CD4-positive, alpha-beta T cell (primary cell): ENCODE results near the gene DNAAF8. TPM values are rescaled to one million over a fixed set of nuclear protein-coding genes. Genes with fewer than 3 reads are reported as not detected.

Experiments
- ATAC-seq: fragments of 200-7000 bp; cut with Tn5 transposase; one replicate; pipeline ENCODE4 v1.10.0; 2022; ENCODE audit warnings: mild to moderate bottlenecking; ENCODE audit not compliant: poor library complexity
- CTCF ChIA-PET: fragments of 350-600 bp; sonication (Branson Sonifier 250); formaldehyde crosslinking; loops from one replicate; lab custom pipeline; 2021; ENCODE audit warnings: antibody characterized with exemption, inconsistent platforms; lab: Charles Lee
- POLR2A ChIA-PET: fragments of 350-600 bp; sonication (Branson Sonifier 250); formaldehyde crosslinking; loops from one replicate; lab custom pipeline; 2021; ENCODE audit warnings: antibody characterized with exemption, inconsistent platforms; lab: Charles Lee
- DNase-seq, 14 experiments: peaks; one replicate each; pipeline ENCODE4 v3.0.0-alpha.2; 2013 to 2020; ENCODE audit warnings: mixed read lengths in 2 of 14
- H3K27ac ChIP-seq, 2 donors: one replicate each; pipeline versions ENCODE4 v1.5.1 to v1.7.0; 2013; ENCODE audit warnings: low read length in 2 of 2, low read depth in 1 of 2, mild to moderate bottlenecking in 1 of 2
- H3K27me3 ChIP-seq, 2 experiments: 1 replicate in 1 of 2; 2 replicates in 1 of 2; pipeline versions ENCODE4 v1.6.1 to v1.7.0; 2013; ENCODE audit warnings: low read length in 2 of 2, control low read depth in 1 of 2, mild to moderate bottlenecking in 1 of 2, moderate library complexity in 1 of 2; ENCODE audit not compliant: insufficient read depth in 2 of 2, control insufficient read depth in 1 of 2
- H3K36me3 ChIP-seq: one replicate; pipeline ENCODE4 v1.6.1; 2013; ENCODE audit warnings: low read length, control low read depth; ENCODE audit not compliant: insufficient read depth
- H3K4me1 ChIP-seq: one replicate; pipeline ENCODE4 v1.6.1; 2013; ENCODE audit warnings: low read length, control low read depth; ENCODE audit not compliant: insufficient read depth
- H3K4me3 ChIP-seq: one replicate; pipeline ENCODE4 v1.5.1; 2013; ENCODE audit warnings: mild to moderate bottlenecking, low read length, moderate library complexity
- H3K9me3 ChIP-seq, 2 experiments: 1 replicate in 1 of 2; 2 replicates in 1 of 2; pipeline versions ENCODE4 v1.6.1 to v1.7.0; 2013; ENCODE audit warnings: low read length in 2 of 2, mild to moderate bottlenecking in 2 of 2, control low read depth in 1 of 2, moderate library complexity in 1 of 2; ENCODE audit not compliant: control insufficient read depth in 1 of 2, insufficient read depth in 1 of 2
- H3K27ac Mint-ChIP-seq: one replicate; pipeline ENCODE4 v1.8.0; 2020; ENCODE audit warnings: mixed read lengths
- H3K27me3 Mint-ChIP-seq: one replicate; pipeline ENCODE4 v1.8.0; 2021; ENCODE audit warnings: mixed read lengths
- H3K36me3 Mint-ChIP-seq: one replicate; pipeline ENCODE4 v1.8.0; 2021; ENCODE audit warnings: low read depth, mixed read lengths
- H3K4me1 Mint-ChIP-seq: one replicate; pipeline ENCODE4 v1.8.0; 2021; ENCODE audit warnings: low read depth, mixed read lengths
- H3K4me3 Mint-ChIP-seq: one replicate; pipeline ENCODE4 v1.8.0; 2020; ENCODE audit warnings: mild to moderate bottlenecking, mixed read lengths
- H3K9me3 Mint-ChIP-seq: one replicate; pipeline ENCODE4 v1.8.0; 2020; ENCODE audit warnings: mixed read lengths
- intact Hi-C, 2 experiments: fragments of 100-400 bp; cut with DNase I in 1 of 2; cut with micrococcal nuclease in 1 of 2; formaldehyde crosslinking; loops; one replicate each; pipeline versions ENCODE4 v1.15.1 to v1.9.0; 2023 to 2025; cut with DNase I, micrococcal nuclease
- total RNA-seq, 174 experiments: library from RNA in 2 of 174; stranded (reverse) in 2 of 174; gene quantifications; one replicate each; pipeline ENCODE4 v1.2.3 and lab custom pipeline; 2021 to 2026
- TF ChIP-seq, protein P1 (sequence below): fragments of 200-600 bp; IDR thresholded peaks from one replicate; pipeline ENCODE4 v1.8.0; 2022; ENCODE audit warnings: antibody characterized with exemption, mild to moderate bottlenecking

Gene DNAAF8
- total RNA-seq, 2 experiments from 2014 or later = 0.25 TPM; not detected in 1

DNA sequence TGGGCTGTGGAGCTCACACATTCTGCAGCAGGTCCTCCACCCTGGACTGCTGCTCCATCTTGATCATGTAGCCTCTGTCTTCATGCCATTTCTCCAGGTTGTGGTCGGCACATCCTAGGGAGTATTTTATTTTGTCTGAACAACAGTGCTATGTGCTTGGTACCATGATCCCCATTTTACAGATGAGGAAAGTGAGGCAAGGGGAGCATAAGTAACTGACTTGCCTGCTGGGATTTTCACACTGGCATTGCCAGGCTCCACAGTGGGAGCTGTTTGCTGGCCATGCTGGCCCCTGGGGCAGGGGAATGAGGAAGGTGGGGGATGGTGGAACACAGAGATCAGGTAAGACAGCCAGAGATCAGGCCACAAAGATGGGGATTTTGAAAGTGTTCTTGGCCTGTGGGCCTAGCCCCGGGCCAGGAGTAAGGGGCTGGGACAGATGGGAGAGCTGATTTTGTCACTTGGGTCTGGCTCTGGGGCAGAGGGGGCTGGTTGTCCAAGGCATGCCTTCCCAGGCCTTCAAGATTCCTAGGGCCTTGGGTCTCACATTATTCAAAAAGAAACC is 41.9 kb downstream of the DNAAF8 start:
- Mint-ChIP-seq H3K9me3 (no peaks in the 10 kb centered on the region), H3K36me3 (no peaks in the 10 kb centered on the region), H3K27me3 (no peaks in the 10 kb centered on the region), H3K27ac (no peak overlapping the region), H3K4me1 (no peaks in the 10 kb centered on the region), H3K4me3 (no peak overlapping the region)
- Histone ChIP-seq H3K4me3 (no peak overlapping the region), H3K27ac (no peak overlapping the region), H3K36me3 (no peaks in the 10 kb centered on the region), H3K9me3 (no peaks in the 10 kb centered on the region), H3K27me3 (no peaks in the 10 kb centered on the region), H3K4me1 (no peaks in the 10 kb centered on the region)
- POLR2A ChIA-PET = interaction anchor here (0.6 kb wide), 1 partner anchor 1624 kb away, joined by 3 read pairs; no protein-coding TSS in a partner anchor
- TF ChIP-seq, protein P1, sequence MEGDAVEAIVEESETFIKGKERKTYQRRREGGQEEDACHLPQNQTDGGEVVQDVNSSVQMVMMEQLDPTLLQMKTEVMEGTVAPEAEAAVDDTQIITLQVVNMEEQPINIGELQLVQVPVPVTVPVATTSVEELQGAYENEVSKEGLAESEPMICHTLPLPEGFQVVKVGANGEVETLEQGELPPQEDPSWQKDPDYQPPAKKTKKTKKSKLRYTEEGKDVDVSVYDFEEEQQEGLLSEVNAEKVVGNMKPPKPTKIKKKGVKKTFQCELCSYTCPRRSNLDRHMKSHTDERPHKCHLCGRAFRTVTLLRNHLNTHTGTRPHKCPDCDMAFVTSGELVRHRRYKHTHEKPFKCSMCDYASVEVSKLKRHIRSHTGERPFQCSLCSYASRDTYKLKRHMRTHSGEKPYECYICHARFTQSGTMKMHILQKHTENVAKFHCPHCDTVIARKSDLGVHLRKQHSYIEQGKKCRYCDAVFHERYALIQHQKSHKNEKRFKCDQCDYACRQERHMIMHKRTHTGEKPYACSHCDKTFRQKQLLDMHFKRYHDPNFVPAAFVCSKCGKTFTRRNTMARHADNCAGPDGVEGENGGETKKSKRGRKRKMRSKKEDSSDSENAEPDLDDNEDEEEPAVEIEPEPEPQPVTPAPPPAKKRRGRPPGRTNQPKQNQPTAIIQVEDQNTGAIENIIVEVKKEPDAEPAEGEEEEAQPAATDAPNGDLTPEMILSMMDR = no peak
- DNase-seq (no peak), ATAC-seq (no peak)
- CTCF ChIA-PET = no interaction called here
- intact Hi-C loops = no loop called here

DNA sequence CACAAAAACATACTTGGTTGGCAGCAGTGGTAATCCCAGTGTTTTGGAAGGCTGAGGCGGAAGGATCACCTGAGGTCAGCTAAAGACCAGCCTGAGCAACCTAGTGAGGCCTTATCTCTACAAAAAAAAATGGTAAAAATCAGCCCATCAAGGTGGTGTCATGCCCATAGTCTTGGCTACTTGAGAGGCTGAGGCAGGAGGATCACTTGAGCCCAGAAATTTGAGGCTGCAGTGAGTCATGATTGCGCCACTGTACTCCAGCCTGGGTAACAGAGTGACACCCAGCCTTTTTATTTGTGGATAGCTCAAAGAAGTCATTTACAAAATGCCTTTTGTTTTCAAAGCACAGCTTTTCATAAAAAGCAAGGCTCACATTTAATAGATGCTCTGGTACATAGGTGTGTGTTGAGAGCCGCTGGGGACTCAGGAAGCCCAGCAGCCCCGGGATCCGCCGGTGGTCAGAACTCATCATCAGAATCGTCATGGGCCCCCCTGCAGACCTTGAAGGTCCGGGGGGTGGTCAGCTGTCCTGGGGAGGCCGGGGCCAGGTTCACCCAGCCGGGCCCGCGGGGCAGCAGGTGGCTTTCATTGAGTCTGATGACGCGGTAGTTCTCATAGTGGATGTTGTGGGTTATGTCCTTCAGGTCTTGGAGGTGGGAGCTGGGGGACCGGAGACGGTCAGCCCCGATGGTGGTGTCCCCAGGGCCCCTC is 43.2 kb downstream of the DNAAF8 start:
- no peaks in the 10 kb centered on the region for H3K4me1 ChIP-seq
- no peaks in the 10 kb centered on the region for H3K36me3 ChIP-seq
- intact Hi-C loops = no loop called here
- TF ChIP-seq, protein P1 = no peak
- no peaks in the 10 kb centered on the region for H3K27me3 Mint-ChIP-seq
- ChIA-PET POLR2A (no interaction called here), CTCF (no interaction called here)
- no peak overlapping the region for H3K27ac ChIP-seq
- no peak overlapping the region for H3K4me3 ChIP-seq
- no peaks in the 10 kb centered on the region for H3K9me3 Mint-ChIP-seq
- H3K27ac Mint-ChIP-seq = no peak overlapping the region
- no peaks in the 10 kb centered on the region for H3K36me3 Mint-ChIP-seq
- no peak overlapping the region for H3K4me3 Mint-ChIP-seq
- DNase-seq (no peak), ATAC-seq (no peak)
- H3K4me1 Mint-ChIP-seq = no peaks in the 10 kb centered on the region
- no peaks in the 10 kb centered on the region for H3K27me3 ChIP-seq
- H3K9me3 ChIP-seq = no peaks in the 10 kb centered on the region

DNA sequence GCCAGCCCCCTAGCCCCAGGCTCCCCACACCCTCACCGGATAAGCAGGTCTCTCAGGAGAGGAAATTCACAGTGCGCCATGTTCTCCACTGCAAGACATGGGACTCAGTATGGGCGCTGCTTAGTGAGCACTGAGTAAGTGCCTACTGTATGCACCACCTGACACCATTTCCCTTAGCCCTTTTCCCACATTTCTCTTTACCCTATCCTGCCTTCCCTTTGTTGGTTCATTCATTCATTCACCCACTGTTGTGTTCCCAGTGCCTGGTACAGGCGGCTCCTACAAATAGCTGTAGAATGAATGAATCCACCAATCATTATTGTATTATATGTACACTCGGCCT is 43.7 kb downstream of the DNAAF8 start:
- TF ChIP-seq, protein P1 = no peak
- no peak overlapping the region for H3K4me3 Mint-ChIP-seq
- no peaks in the 10 kb centered on the region for H3K27me3 Mint-ChIP-seq
- intact Hi-C loops = no loop called here
- H3K27ac ChIP-seq = no peak overlapping the region
- no peaks in the 10 kb centered on the region for H3K36me3 ChIP-seq
- no peak for DNase-seq
- ATAC-seq = no peak
- no peaks in the 10 kb centered on the region for H3K4me1 Mint-ChIP-seq
- no peaks in the 10 kb centered on the region for H3K9me3 Mint-ChIP-seq
- no peaks in the 10 kb centered on the region for H3K36me3 Mint-ChIP-seq
- CTCF ChIA-PET = no interaction called here
- H3K4me3 ChIP-seq = no peak overlapping the region
- POLR2A ChIA-PET = no interaction called here
- no peak overlapping the region for H3K27ac Mint-ChIP-seq
- H3K4me1 ChIP-seq = no peaks in the 10 kb centered on the region
- no peaks in the 10 kb centered on the region for H3K27me3 ChIP-seq
- H3K9me3 ChIP-seq = no peaks in the 10 kb centered on the region
